ENCODE measurements around the gene TNS4. TPM values are rescaled to one million over a fixed set of nuclear protein-coding genes. Genes with fewer than 3 reads are reported as not detected.

Gene TNS4
- total RNA-seq, 1 experiment from 2014 or later = 0.59 TPM

GRCh38 chr17:40541873-40542557 is 40.6 kb upstream of the TNS4 start:
- no peak overlapping the region for H2AK5ac ChIP-seq (ENCODE audit: insufficient read length, low read length)
- Mint-ChIP-seq H3K27ac (peak overlapping the region in 1 of 3 experiments; percentile 49; a peak in 1 of 7 replicates), H3K27me3 (ENCODE audit: low read depth) (peaks cover 3% of the 10 kb centered on the region; the same call in 1 of the 2 replicates), H3K4me1 (peaks cover 14 to 29% of the 10 kb centered on the region in 2 experiments), H3K4me3 (no peak overlapping the region), H3K9me3 (peaks cover 0 to 3% of the 10 kb centered on the region in 2 experiments; a peak in 1 of 5 replicates), H3K36me3 (ENCODE audit: insufficient read depth in 1 of 3, low read depth in 3 of 3) (no peaks in the 10 kb centered on the region)
- no peaks in the 10 kb centered on the region for H3K23me2 ChIP-seq (ENCODE audit: insufficient read length, low read depth, low read length, poor library complexity, severe bottlenecking)
- no peak overlapping the region for H4K5ac ChIP-seq (ENCODE audit: insufficient read length, low read depth, low read length)
- H2AFZ ChIP-seq (ENCODE audit: low read length) = no peak overlapping the region
- H3K18ac ChIP-seq (ENCODE audit: insufficient read length, low read depth, low read length) = no peak overlapping the region
- H3K27me3 ChIP-seq (ENCODE audit: insufficient read depth, low read length) = no peaks in the 10 kb centered on the region
- H3T11ph ChIP-seq (ENCODE audit: low read length) = no peak overlapping the region
- no peaks in the 10 kb centered on the region for H3K79me2 ChIP-seq (ENCODE audit: insufficient read depth, low read length)
- no peak overlapping the region for H2BK12ac ChIP-seq (ENCODE audit: insufficient read length, low read depth, low read length)
- no peaks in the 10 kb centered on the region for H4K20me1 ChIP-seq (ENCODE audit: control insufficient read depth, insufficient read depth, insufficient read length)
- no peaks in the 10 kb centered on the region for H3K9me3 ChIP-seq (ENCODE audit: control insufficient read depth, low read depth, low read length)
- no peak overlapping the region for H4K8ac ChIP-seq (replicated peaks; ENCODE audit: insufficient read length, low read depth, low read length)
- peak overlapping the region; percentile 2; the same call in 1 of the 2 replicates for H3K14ac ChIP-seq (ENCODE audit: insufficient read depth, low read length)
- no peak overlapping the region for H3K27ac ChIP-seq (ENCODE audit: insufficient read length, low read depth, low read length)
- no peak overlapping the region for H2BK5ac ChIP-seq (ENCODE audit: insufficient read length, low read length)
- H2BK120ac ChIP-seq (ENCODE audit: low read depth, low read length, poor library complexity, severe bottlenecking) = no peak overlapping the region
- H3K23ac ChIP-seq (ENCODE audit: insufficient read length, low read depth, low read length) = no peak overlapping the region
- no peaks in the 10 kb centered on the region for H3K79me1 ChIP-seq (ENCODE audit: insufficient read depth, low read depth, low read length, poor library complexity, severe bottlenecking)
- H3K9ac ChIP-seq (ENCODE audit: extremely low read depth, insufficient read length, low read length) = no peak overlapping the region
- no peaks in the 10 kb centered on the region; the same call in 1 of the 2 replicates for H3K4me1 ChIP-seq (ENCODE audit: insufficient read depth, low read length)
- no peak overlapping the region for H4K91ac ChIP-seq (ENCODE audit: insufficient read length, low read depth, low read length)
- H2BK15ac ChIP-seq (ENCODE audit: low read depth, low read length) = no peak overlapping the region
- no peak for DNase-seq
- no peak overlapping the region for H3K56ac ChIP-seq (ENCODE audit: insufficient read length, low read depth, low read length)
- WGBS (ENCODE audit: extremely low coverage, insufficient read length, low lambda C conversion rate) = no CpG with 5 or more reads among the region's 18 CpGs
- no peak for TF ChIP-seq CTCF (conservative IDR thresholded peaks at IDR 0.05)
- no peak overlapping the region for H3K4me2 ChIP-seq (ENCODE audit: insufficient read depth, insufficient read length, low read length)
- no peak overlapping the region for H3K4ac ChIP-seq (ENCODE audit: low read depth, low read length)
- no peak overlapping the region for H2BK20ac ChIP-seq (ENCODE audit: low read depth, low read length, poor library complexity, severe bottlenecking)
